Measurements from ENCODE around the gene FGFBP3. TPM values are rescaled to one million over a fixed set of nuclear protein-coding genes. Genes with fewer than 3 reads are reported as not detected.

The FGFBP3 gene
- total and polyA plus RNA-seq, 2 of the 13 experiments (the other 11 are each of a cell fraction or from before 2014, with no cell fraction given) = 0.50 to 2.0 TPM

- Histone ChIP-seq H3K36me3 (replicated peaks in 1 of 2; ENCODE audit: control insufficient read depth in 1 of 2, insufficient read depth in 2 of 2, low read length in 2 of 2) (no peaks in the 10 kb centered on the region), H3K79me2 (ENCODE audit: insufficient read depth, low read length) (no peaks in the 10 kb centered on the region), H2AFZ (ENCODE audit: low read length) (no peak overlapping the region), H3K4me1 (ENCODE audit: insufficient read depth, low read length) (peaks cover 50% of the 10 kb centered on the region), H3K27me3 (ENCODE audit: control insufficient read depth in 1 of 2, insufficient read depth in 2 of 2, low read length in 2 of 2) (peaks cover 0 to 10% of the 10 kb centered on the region in 2 experiments; a peak in 1 of 5 replicates), H3K9ac (ENCODE audit: insufficient read depth, low read depth, low read length) (no peak overlapping the region), H3K4me3 (replicated peaks in 1 of 3; ENCODE audit: insufficient read depth in 1 of 3, low read depth in 2 of 3, low read length in 3 of 3) (peak overlapping the region; percentile 56 to 69 (median 60); a peak in 5 of 6 replicates), H3K4me2 (ENCODE audit: low read depth, low read length) (peak overlapping the region; percentile 93), H3K9me3 (ENCODE audit: low read length) (no peaks in the 10 kb centered on the region), H3K27ac (ENCODE audit: extremely low read length, insufficient read depth, low read length) (peak overlapping the region; percentile 20), H4K20me1 (ENCODE audit: insufficient read depth, low read length) (no peaks in the 10 kb centered on the region)
- no peak for ATAC-seq
- WGBS (ENCODE audit: low lambda C conversion rate) = 13% methylated on average over 6 of the region's 6 CpGs
- intact Hi-C loops (cut with micrococcal nuclease; ENCODE audit: unreplicated experiment) (no loop called here), in situ Hi-C loops (cut with HindIII; ENCODE audit: extremely low pct_ligation_motif_present, low pct_unique_long_range_greater_than_20kb) (no loop called here)
- POLR2A ChIA-PET = interaction anchor here (1.0 to 2.0 kb wide), 3 partner anchors 21 to 89 kb away, joined by 3 to 13 read pairs (median 4); partner anchors contain the start of genes BTAF1, FGFBP3 and TNKS2
- no TSS peak for BruUV-seq (replicated peaks)
- FAIRE-seq = no peak
- DNase-seq (ENCODE audit: low spot score) = no peak
- CTCF ChIA-PET (ENCODE audit: low intra/inter-chr PET ratio, low total read pairs) = no interaction called here
- TF ChIP-seq E2F1 (CRISPR knock-in tag; IDR thresholded peaks at IDR 0.05) (0 out of 2 replicates have a peak, but pooled peaks have one; percentile 45), SRSF1 (optimal IDR thresholded peaks at IDR 0.05; ENCODE audit: low read depth, low read length) (no peak), ZNF44 (CRISPR knock-in tag; IDR thresholded peaks at IDR 0.05) (no peak), ZNF274 (CRISPR knock-in tag; IDR thresholded peaks at IDR 0.05) (no peak), ZNF501 (CRISPR knock-in tag; IDR thresholded peaks at IDR 0.05) (no peak), U2AF2 (IDR thresholded peaks at IDR 0.05; ENCODE audit: low read depth, low read length) (no peak), CSRNP1 (CRISPR knock-in tag; IDR thresholded peaks at IDR 0.05) (0 out of 2 replicates have a peak, but pooled peaks have one; percentile 9), KMT2B (CRISPR knock-in tag; IDR thresholded peaks at IDR 0.05) (no peak), IRF9 (CRISPR knock-in tag; IDR thresholded peaks at IDR 0.05; ENCODE audit: borderline replicate concordance) (no peak), ZNF740 (CRISPR knock-in tag; IDR thresholded peaks at IDR 0.05) (no peak), MLLT10 (CRISPR knock-in tag; IDR thresholded peaks at IDR 0.05) (no peak), SIX4 (CRISPR knock-in tag; IDR thresholded peaks at IDR 0.05) (peak; percentile 91), PATZ1 (CRISPR knock-in tag; IDR thresholded peaks at IDR 0.05) (no peak), PHF5A (CRISPR knock-in tag; IDR thresholded peaks at IDR 0.05; ENCODE audit: low read depth, unreplicated experiment) (no peak), ISL2 (CRISPR knock-in tag; IDR thresholded peaks at IDR 0.05) (no peak), ZNF558 (CRISPR knock-in tag; IDR thresholded peaks at IDR 0.05; ENCODE audit: borderline replicate concordance) (no peak), SP4 (CRISPR knock-in tag; IDR thresholded peaks at IDR 0.05) (no peak), HMG20A (CRISPR knock-in tag; IDR thresholded peaks at IDR 0.05; ENCODE audit: borderline replicate concordance) (no peak), ZNF382 (CRISPR knock-in tag; IDR thresholded peaks at IDR 0.05; ENCODE audit: borderline replicate concordance) (no peak), SMAD9 (CRISPR knock-in tag; IDR thresholded peaks at IDR 0.05) (no peak), ELF3 (CRISPR knock-in tag; IDR thresholded peaks at IDR 0.05) (no peak), PHB2 (IDR thresholded peaks at IDR 0.05; ENCODE audit: partially characterized antibody) (no peak)
These were observed 22.4 kb downstream of the FGFBP3 start for GRCh38 chr10:91886954-91887271.

Measured in HepG2 (cell line).